ENCODE data around the gene HPCA. TPM values are rescaled to one million over a fixed set of nuclear protein-coding genes. Genes with fewer than 3 reads are reported as not detected.

The HPCA gene
- total and polyA plus RNA-seq, 2 donors (not counting 3 experiments of a cell fraction or from before 2014, with no cell fraction given), result not detected

GRCh38 chr1:32874860-32875752, 11.2 kb upstream of the HPCA start:
- no peaks in the 10 kb centered on the region for H3K4me1 ChIP-seq (ENCODE audit: control insufficient read depth, extremely low read depth, insufficient read depth, low read length)
- DNase-seq (ENCODE audit: low read depth, low spot score) (no peak), FAIRE-seq (no peak)
- H3K4me2 ChIP-seq (ENCODE audit: insufficient read depth, low read length), result no peak overlapping the region
- H3K4me3 ChIP-seq (replicated peaks in 1 of 3; ENCODE audit: insufficient read depth in 1 of 3, low read depth in 1 of 3, low read length in 3 of 3), result no peak overlapping the region
- intact Hi-C loops (cut with micrococcal nuclease) (no loop called here), dilution Hi-C loops (cut with MboI; ENCODE audit: extremely low pct_ligation_motif_present, low sequenced_read_pairs) (no loop called here)
- H4K20me1 ChIP-seq (replicated peaks; ENCODE audit: control insufficient read depth, extremely low read depth, insufficient read depth, low read length), result no peaks in the 10 kb centered on the region
- no peaks in the 10 kb centered on the region for H3K9me1 ChIP-seq (replicated peaks; ENCODE audit: control insufficient read depth, extremely low read depth, insufficient read depth, low read length)
- H3K36me3 ChIP-seq (ENCODE audit: control insufficient read depth in 2 of 2, extremely low read depth in 1 of 2, insufficient read depth in 2 of 2, low read length in 2 of 2), result no peaks in the 10 kb centered on the region
- no peak for TF ChIP-seq POLR2AphosphoS5 (IDR thresholded peaks at IDR 0.05; ENCODE audit: insufficient read depth, low read depth, low read length)
- TF ChIP-seq JUN (IDR thresholded peaks at IDR 0.05; ENCODE audit: borderline replicate concordance, insufficient read depth, insufficient read length, low read depth), result no peak
- TF ChIP-seq EZH2 (IDR thresholded peaks at IDR 0.05; ENCODE audit: borderline replicate concordance, low read depth, low read length, severe bottlenecking), result no peak
- no peak for TF ChIP-seq POLR2A (IDR thresholded peaks at IDR 0.05; ENCODE audit: low read depth, low read length)
- TF ChIP-seq MAX (IDR thresholded peaks at IDR 0.05; ENCODE audit: insufficient read depth, insufficient read length), result no peak
- no peak for TF ChIP-seq FOS (IDR thresholded peaks at IDR 0.05; ENCODE audit: borderline replicate concordance, insufficient read depth, low read length)
- TF ChIP-seq GATA2 (IDR thresholded peaks at IDR 0.05; ENCODE audit: insufficient read depth, insufficient read length, low read depth, low read length), result no peak
- TF ChIP-seq, protein P1, sequence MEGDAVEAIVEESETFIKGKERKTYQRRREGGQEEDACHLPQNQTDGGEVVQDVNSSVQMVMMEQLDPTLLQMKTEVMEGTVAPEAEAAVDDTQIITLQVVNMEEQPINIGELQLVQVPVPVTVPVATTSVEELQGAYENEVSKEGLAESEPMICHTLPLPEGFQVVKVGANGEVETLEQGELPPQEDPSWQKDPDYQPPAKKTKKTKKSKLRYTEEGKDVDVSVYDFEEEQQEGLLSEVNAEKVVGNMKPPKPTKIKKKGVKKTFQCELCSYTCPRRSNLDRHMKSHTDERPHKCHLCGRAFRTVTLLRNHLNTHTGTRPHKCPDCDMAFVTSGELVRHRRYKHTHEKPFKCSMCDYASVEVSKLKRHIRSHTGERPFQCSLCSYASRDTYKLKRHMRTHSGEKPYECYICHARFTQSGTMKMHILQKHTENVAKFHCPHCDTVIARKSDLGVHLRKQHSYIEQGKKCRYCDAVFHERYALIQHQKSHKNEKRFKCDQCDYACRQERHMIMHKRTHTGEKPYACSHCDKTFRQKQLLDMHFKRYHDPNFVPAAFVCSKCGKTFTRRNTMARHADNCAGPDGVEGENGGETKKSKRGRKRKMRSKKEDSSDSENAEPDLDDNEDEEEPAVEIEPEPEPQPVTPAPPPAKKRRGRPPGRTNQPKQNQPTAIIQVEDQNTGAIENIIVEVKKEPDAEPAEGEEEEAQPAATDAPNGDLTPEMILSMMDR (IDR thresholded peaks at IDR 0.05; ENCODE audit: extremely low read depth in 1 of 2, insufficient read depth in 1 of 2, low read depth in 1 of 2, low read length in 2 of 2), result no peak
- CTCF ChIA-PET, result interaction anchor here (0.7 to 6.0 kb wide), 20 partner anchors 8 to 355 kb away, joined by 3 to 175 read pairs (median 6); partner anchors contain the start of gene HPCA
- no peak overlapping the region for H3K9ac ChIP-seq (replicated peaks; ENCODE audit: extremely low read depth, insufficient read depth, low read length)
- H3K27me3 ChIP-seq (ENCODE audit: control insufficient read depth in 2 of 2, insufficient read depth in 2 of 2, low read length in 2 of 2), result peaks cover 14 to 17% of the 10 kb centered on the region in 2 experiments
- POLR2A ChIA-PET, result no interaction called here
- no peak overlapping the region for H3K27ac ChIP-seq (ENCODE audit: insufficient read depth, low read depth, low read length)
- no peaks in the 10 kb centered on the region for H3K79me2 ChIP-seq (ENCODE audit: control insufficient read depth, insufficient read depth, low read length)
- H2AFZ ChIP-seq (ENCODE audit: low read depth, low read length), result no peak overlapping the region
- no peaks in the 10 kb centered on the region for H3K9me3 ChIP-seq (replicated peaks; ENCODE audit: control insufficient read depth, insufficient read depth, low read length)
- no TSS peak for BruUV-seq (replicated peaks)

Measured in endothelial cell of umbilical vein (primary cell).